RWPE1 (cell line): ENCODE measurements around the gene TESK2.
"Not testable (repeated sequence)": the region's sequence is repeated elsewhere in the genome, so short reads cannot be mapped to it uniquely, and the experiment has no call there.

Experiments used
- CTCF ChIA-PET: fragments of 350-600 bp; sonication (Branson Sonifier 250); formaldehyde crosslinking; extraction: SDS; loops from one replicate; lab custom pipeline; 2021; lab: Yijun Ruan, JAX
- POLR2A ChIA-PET: fragments of 400-600 bp; formaldehyde crosslinking; extraction: SDS; loops from one replicate; lab custom pipeline; 2020; ENCODE audit warnings: antibody characterized with exemption; ENCODE audit not compliant: low non-redundant PET; lab: Yijun Ruan, JAX
- DNase-seq: peaks from one replicate; pipeline ENCODE4 v3.0.0; 2012; ENCODE audit warnings: low spot score
- H3K27ac ChIP-seq: fragments of 450-650 bp; 2 replicates; pipeline ENCODE4 v1.5.1; 2017
- TF ChIP-seq, protein P1 (sequence below): fragments of 450-650 bp; conservative IDR thresholded peaks from 2 replicates; pipeline ENCODE4 v1.5.1; 2017; ENCODE audit warnings: low read depth, mild to moderate bottlenecking

TESK2 gene

DNA sequence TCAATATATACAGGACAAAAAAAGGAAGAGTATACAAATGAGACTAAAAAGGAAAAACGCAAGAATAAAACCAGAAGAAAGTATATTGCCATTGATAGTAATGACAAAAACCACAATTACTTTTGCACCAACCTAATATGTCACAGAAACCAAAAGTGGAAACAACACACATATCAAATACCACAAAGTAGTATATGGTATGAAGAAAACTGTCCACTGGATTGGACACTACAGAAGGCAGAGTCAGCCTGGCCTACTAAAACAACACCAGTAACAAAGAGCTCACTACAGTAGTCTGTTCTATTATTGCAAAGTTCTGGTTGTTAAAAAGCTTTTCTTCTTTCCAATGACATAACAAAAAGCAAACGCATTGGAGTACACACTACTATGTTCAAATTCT, 17.7 kb downstream of the TESK2 start:
- H3K27ac ChIP-seq = no peak overlapping the region
- TF ChIP-seq, protein P1, sequence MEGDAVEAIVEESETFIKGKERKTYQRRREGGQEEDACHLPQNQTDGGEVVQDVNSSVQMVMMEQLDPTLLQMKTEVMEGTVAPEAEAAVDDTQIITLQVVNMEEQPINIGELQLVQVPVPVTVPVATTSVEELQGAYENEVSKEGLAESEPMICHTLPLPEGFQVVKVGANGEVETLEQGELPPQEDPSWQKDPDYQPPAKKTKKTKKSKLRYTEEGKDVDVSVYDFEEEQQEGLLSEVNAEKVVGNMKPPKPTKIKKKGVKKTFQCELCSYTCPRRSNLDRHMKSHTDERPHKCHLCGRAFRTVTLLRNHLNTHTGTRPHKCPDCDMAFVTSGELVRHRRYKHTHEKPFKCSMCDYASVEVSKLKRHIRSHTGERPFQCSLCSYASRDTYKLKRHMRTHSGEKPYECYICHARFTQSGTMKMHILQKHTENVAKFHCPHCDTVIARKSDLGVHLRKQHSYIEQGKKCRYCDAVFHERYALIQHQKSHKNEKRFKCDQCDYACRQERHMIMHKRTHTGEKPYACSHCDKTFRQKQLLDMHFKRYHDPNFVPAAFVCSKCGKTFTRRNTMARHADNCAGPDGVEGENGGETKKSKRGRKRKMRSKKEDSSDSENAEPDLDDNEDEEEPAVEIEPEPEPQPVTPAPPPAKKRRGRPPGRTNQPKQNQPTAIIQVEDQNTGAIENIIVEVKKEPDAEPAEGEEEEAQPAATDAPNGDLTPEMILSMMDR = no peak
- POLR2A ChIA-PET = no interaction called here
- CTCF ChIA-PET = interaction anchor here (0.6 kb wide), 2 partner anchors 48 to 84 kb away, joined by 3 to 4 read pairs; no protein-coding TSS in a partner anchor
- no peak for DNase-seq

DNA sequence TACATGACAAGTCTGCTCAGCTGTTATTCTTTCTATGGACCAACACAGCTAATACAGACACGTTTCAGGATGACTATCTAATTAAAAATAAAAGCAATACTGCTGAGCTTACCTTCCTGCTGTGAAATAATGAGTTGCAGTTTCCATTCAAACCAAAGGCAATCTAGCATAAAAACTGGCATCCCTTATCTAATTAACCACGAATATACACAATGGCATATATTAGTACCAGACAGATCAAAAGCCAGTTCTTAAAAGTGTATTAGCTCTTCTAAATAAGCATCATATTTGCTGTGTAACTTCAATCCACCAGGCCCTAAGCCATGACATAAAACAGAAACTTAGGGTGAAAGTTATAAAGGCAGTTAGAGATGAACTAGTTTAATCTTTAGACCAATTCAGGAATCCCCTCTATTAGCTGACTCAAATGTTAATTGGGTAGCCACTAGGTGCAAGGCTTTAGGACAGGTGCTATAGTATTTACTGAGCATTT, 20.6 kb downstream of the TESK2 start:
- ChIA-PET CTCF (interaction anchor here (0.6 to 0.7 kb wide), 2 partner anchors 32 to 271 kb away, joined by 3 to 4 read pairs; no protein-coding TSS in a partner anchor), POLR2A (no interaction called here)
- TF ChIP-seq, protein P1 = no peak
- DNase-seq = no peak
- H3K27ac ChIP-seq = no peak overlapping the region

DNA sequence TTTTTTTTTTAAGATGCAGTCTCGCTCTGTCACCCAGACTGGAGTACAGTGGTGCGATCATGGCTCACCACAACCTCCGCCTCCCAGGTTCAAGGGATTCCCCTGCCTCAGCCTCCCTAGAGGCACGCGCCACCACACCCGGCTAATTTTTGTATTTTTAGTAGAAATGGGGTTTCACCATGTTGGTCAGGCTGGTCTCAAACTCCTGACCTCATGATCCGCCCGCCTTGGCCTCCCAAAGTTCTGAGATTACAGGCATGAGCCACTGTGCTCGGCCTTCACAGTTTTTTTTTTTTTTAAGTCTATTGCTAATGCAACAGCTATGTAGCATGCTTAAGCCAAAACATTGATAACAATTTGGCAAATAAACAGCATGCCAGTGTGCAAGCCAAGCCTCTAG, 23.6 kb downstream of the TESK2 start:
- DNase-seq, H3K27ac ChIP-seq, POLR2A ChIA-PET: not testable (repeated sequence)
- CTCF ChIA-PET = interaction anchor here (0.6 kb wide), 1 partner anchor 772 kb away, joined by 4 read pairs; no protein-coding TSS in a partner anchor

DNA sequence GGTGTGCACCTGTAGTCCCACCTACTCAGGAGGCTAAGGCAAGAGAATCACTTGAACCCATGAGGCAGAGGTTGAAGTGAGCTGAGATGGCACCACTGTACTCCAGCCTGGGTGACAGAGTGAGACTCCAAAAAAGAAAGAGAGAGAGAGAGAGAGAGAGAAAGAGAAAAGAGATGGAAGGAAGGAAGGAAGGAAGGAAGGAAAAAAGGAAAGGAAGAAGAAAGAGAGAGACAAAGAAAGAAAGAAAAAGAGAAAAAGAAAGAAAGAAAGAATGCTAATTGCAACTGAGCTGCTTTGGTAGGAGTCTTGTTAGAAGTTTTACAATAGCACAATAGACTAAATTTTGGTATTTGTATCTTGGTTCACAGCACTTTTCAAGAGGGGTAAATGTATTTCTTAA, 25.7 kb downstream of the TESK2 start:
- no peak for DNase-seq
- ChIA-PET CTCF (no interaction called here), POLR2A (no interaction called here)
- H3K27ac ChIP-seq = no peak overlapping the region
- TF ChIP-seq, protein P1 = no peak

DNA sequence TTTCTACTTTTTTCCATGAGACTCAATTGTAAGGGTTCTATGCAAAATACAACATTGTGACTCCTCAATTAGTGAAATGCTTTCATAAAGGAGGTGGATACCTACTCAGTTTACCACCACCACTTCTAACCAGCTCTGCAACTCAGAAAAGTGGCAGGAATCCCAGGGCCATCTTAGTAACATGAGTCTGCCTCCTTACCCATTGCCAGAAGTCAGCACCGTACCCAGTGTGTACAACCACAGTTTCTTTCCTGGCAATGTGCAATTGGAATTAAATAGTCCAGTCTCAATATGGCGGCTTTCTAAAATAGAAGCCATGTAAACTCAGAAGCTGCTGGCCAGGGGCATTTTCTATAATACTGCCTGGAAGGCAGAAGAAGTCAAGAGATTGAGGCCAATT, 32.1 kb downstream of the TESK2 start:
- ChIA-PET POLR2A (no interaction called here), CTCF (interaction anchor here (0.6 kb wide), 1 partner anchor 11 kb away, joined by 3 read pairs; no protein-coding TSS in a partner anchor)
- TF ChIP-seq, protein P1 = no peak
- H3K27ac ChIP-seq = no peak overlapping the region
- no peak for DNase-seq

DNA sequence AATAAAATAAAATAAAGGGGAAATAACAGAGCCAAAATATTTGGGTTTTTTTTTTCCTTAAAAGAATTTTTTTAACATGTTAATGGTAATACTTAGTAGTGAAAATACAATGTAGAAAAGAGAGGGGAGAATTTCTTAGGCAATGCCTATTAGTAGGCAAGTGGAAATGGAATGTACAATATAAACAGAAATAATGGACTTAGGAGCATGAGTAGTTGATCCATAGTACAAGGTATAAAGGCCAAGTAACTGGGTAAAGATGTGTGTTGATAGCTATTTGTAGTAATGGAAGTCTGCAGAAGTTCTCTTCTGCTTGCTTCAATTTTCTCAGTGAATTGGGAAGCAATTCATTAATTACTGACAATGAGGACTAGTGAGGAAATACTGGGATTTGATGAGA, 34.4 kb downstream of the TESK2 start:
- no peak for DNase-seq
- no peak overlapping the region for H3K27ac ChIP-seq
- ChIA-PET CTCF (no interaction called here), POLR2A (no interaction called here)
- TF ChIP-seq, protein P1 = no peak

DNA sequence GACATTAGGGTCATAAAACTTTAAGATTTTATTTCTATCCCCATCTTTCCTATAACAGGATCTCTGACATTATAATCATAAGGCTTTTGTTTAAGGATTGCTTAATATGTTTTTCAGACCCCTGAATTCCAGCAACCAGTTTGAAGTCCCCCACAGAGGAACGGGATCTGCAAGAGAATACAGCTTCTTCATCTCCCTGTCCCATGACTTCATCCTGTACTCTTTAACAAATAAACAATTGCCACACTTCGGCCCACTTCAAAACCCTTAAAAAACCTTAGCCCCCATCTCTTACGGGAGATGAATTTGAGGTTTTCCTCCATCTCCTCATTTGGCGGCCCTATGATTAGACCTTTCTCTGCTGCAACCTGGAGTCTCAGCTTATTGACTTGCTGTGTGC, 35.8 kb downstream of the TESK2 start:
- DNase-seq = no peak
- H3K27ac ChIP-seq = no peak overlapping the region
- TF ChIP-seq, protein P1 = no peak
- ChIA-PET POLR2A (no interaction called here), CTCF (interaction anchor here (0.6 kb wide), 1 partner anchor 135 kb away, joined by 5 read pairs; no protein-coding TSS in a partner anchor)
